Vagina (tissue), 2 donors: ENCODE data around the gene ADAP1. TPM values are rescaled to one million over a fixed set of nuclear protein-coding genes. Genes with fewer than 3 reads are reported as not detected.

Experiments used
- DNase-seq, 2 donors: peaks; one replicate each; pipeline ENCODE4 v3.0.0-alpha.2; 2017; ENCODE audit errors: extremely low spot score in 2 of 2
- H3K27ac ChIP-seq: fragments of 200-600 bp; sonication (generic); one replicate; pipeline ENCODE4 v1.5.1; 2019
- H3K27me3 ChIP-seq: fragments of 200-600 bp; sonication (generic); one replicate; pipeline ENCODE4 v1.5.1; 2019
- H3K36me3 ChIP-seq, 2 donors: fragments of 200-600 bp; sonication (generic); one replicate each; pipeline ENCODE4 v1.5.1; 2017 to 2019
- H3K4me1 ChIP-seq: fragments of 200-600 bp; sonication (generic); one replicate; pipeline ENCODE4 v1.5.1; 2019
- H3K4me3 ChIP-seq, 2 donors: fragments of 200-600 bp; sonication (generic); 1 replicate in 1 of 2; 2 replicates in 1 of 2; pipeline ENCODE4 v1.5.1; 2016 to 2019
- H3K9me3 ChIP-seq: fragments of 200-600 bp; sonication (generic); one replicate; pipeline ENCODE4 v1.5.1; 2019
- CTCF ChIP-seq, 3 experiments: fragments of 450-650 bp in 2 of 3; fragments of 200-600 bp in 1 of 3; sonication (generic) in 1 of 3; IDR thresholded peaks; one replicate each; pipeline ENCODE4 v1.5.1; 2017 to 2019; ENCODE audit warnings: antibody characterized with exemption in 3 of 3, mild to moderate bottlenecking in 2 of 3, moderate library complexity in 2 of 3
- POLR2A ChIP-seq, 2 donors: fragments of 450-650 bp; IDR thresholded peaks; one replicate each; pipeline ENCODE4 v1.6.1; 2017; ENCODE audit warnings: antibody characterized with exemption in 2 of 2, mild to moderate bottlenecking in 2 of 2, moderate library complexity in 2 of 2
- POLR2AphosphoS5 ChIP-seq, 2 donors: sonication (generic); formaldehyde crosslinking; IDR thresholded peaks; one replicate each; pipeline ENCODE4 v1.9.0; 2017; ENCODE audit warnings: antibody characterized with exemption in 2 of 2, mild to moderate bottlenecking in 2 of 2, low read depth in 1 of 2; ENCODE audit not compliant: insufficient read depth in 1 of 2
- intact Hi-C: fragments of 100-400 bp; cut with DNase I; formaldehyde crosslinking; loops from one replicate; pipeline ENCODE4 v1.15.1; 2023
- total RNA-seq: library from RNA; depleted of rRNA; stranded (reverse); fragments of >200 nt; gene quantifications from one replicate; pipeline ENCODE4 v1.2.3, GENCODE V29; 2016

The ADAP1 gene
- total RNA-seq, 1 donor from 2014 or later, result 4.2 TPM

GRCh38 chr7:959271-959670 lies 4.8 kb upstream of the ADAP1 start:
- Histone ChIP-seq H3K4me3 (no peak overlapping the region), H3K27me3 (no peaks in the 10 kb centered on the region), H3K4me1 (peaks cover 17% of the 10 kb centered on the region), H3K27ac (no peak overlapping the region), H3K9me3 (no peaks in the 10 kb centered on the region), H3K36me3 (no peaks in the 10 kb centered on the region)
- no peak for DNase-seq
- intact Hi-C loops, result no loop called here
- no peak for TF ChIP-seq POLR2AphosphoS5 (IDR thresholded peaks at IDR 0.05; ENCODE audit: insufficient read depth in 1 of 2, low read depth in 1 of 2)
- TF ChIP-seq CTCF (IDR thresholded peaks at IDR 0.05), result no peak
- TF ChIP-seq POLR2A (IDR thresholded peaks at IDR 0.05), result no peak

- Histone ChIP-seq H3K27ac (no peak overlapping the region), H3K4me3 (no peak overlapping the region), H3K4me1 (peaks cover 13% of the 10 kb centered on the region), H3K9me3 (no peaks in the 10 kb centered on the region), H3K27me3 (no peaks in the 10 kb centered on the region), H3K36me3 (no peaks in the 10 kb centered on the region)
- intact Hi-C loops, result no loop called here
- no peak for TF ChIP-seq CTCF (IDR thresholded peaks at IDR 0.05)
- no peak for TF ChIP-seq POLR2AphosphoS5 (IDR thresholded peaks at IDR 0.05; ENCODE audit: insufficient read depth in 1 of 2, low read depth in 1 of 2)
- TF ChIP-seq POLR2A (IDR thresholded peaks at IDR 0.05), result no peak
- DNase-seq, result no peak
These were observed 4.0 kb upstream of the ADAP1 start for GRCh38 chr7:958221-959200.

GRCh38 chr7:957418-958220 lies 3.1 kb upstream of the ADAP1 start:
- no peak for TF ChIP-seq POLR2AphosphoS5 (IDR thresholded peaks at IDR 0.05; ENCODE audit: insufficient read depth in 1 of 2, low read depth in 1 of 2)
- TF ChIP-seq POLR2A (IDR thresholded peaks at IDR 0.05), result no peak
- no peak for TF ChIP-seq CTCF (IDR thresholded peaks at IDR 0.05)
- no peak overlapping the region for H3K4me3 ChIP-seq
- H3K36me3 ChIP-seq, result no peaks in the 10 kb centered on the region
- H3K4me1 ChIP-seq, result peaks cover 12% of the 10 kb centered on the region
- H3K27ac ChIP-seq, result no peak overlapping the region
- intact Hi-C loops, result no loop called here
- H3K27me3 ChIP-seq, result no peaks in the 10 kb centered on the region
- H3K9me3 ChIP-seq, result no peaks in the 10 kb centered on the region
- no peak for DNase-seq

- TF ChIP-seq CTCF (IDR thresholded peaks at IDR 0.05) (no peak), POLR2A (IDR thresholded peaks at IDR 0.05) (no peak), POLR2AphosphoS5 (IDR thresholded peaks at IDR 0.05; ENCODE audit: insufficient read depth in 1 of 2, low read depth in 1 of 2) (no peak)
- Histone ChIP-seq H3K27me3 (no peaks in the 10 kb centered on the region), H3K9me3 (no peaks in the 10 kb centered on the region), H3K27ac (no peak overlapping the region), H3K4me3 (no peak overlapping the region), H3K36me3 (no peaks in the 10 kb centered on the region), H3K4me1 (peaks cover 11% of the 10 kb centered on the region)
- intact Hi-C loops, result no loop called here
- DNase-seq, result no peak
These were observed 1.6 kb upstream of the ADAP1 start for GRCh38 chr7:956031-956430.
